ENCODE results near the gene SRGAP3.

The SRGAP3 gene

GRCh38 chr3:8992199-8992598 is 257.2 kb downstream of the SRGAP3 start:
- no peak overlapping the region for H3K4me3 ChIP-seq (replicated peaks; ENCODE audit: low read depth, low read length)
- TF ChIP-seq, protein P1, sequence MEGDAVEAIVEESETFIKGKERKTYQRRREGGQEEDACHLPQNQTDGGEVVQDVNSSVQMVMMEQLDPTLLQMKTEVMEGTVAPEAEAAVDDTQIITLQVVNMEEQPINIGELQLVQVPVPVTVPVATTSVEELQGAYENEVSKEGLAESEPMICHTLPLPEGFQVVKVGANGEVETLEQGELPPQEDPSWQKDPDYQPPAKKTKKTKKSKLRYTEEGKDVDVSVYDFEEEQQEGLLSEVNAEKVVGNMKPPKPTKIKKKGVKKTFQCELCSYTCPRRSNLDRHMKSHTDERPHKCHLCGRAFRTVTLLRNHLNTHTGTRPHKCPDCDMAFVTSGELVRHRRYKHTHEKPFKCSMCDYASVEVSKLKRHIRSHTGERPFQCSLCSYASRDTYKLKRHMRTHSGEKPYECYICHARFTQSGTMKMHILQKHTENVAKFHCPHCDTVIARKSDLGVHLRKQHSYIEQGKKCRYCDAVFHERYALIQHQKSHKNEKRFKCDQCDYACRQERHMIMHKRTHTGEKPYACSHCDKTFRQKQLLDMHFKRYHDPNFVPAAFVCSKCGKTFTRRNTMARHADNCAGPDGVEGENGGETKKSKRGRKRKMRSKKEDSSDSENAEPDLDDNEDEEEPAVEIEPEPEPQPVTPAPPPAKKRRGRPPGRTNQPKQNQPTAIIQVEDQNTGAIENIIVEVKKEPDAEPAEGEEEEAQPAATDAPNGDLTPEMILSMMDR (IDR thresholded peaks at IDR 0.05; ENCODE audit: low read length, missing control alignments) = no peak
- no peak for DNase-seq (ENCODE audit: low read depth)

GRCh38 chr3:8990266-8991215 is 258.9 kb downstream of the SRGAP3 start:
- H3K4me3 ChIP-seq (replicated peaks; ENCODE audit: low read depth, low read length) = no peak overlapping the region
- peak; percentile 9 for DNase-seq (ENCODE audit: low read depth)
- TF ChIP-seq, protein P1 (IDR thresholded peaks at IDR 0.05; ENCODE audit: low read length, missing control alignments) = no peak

DNA sequence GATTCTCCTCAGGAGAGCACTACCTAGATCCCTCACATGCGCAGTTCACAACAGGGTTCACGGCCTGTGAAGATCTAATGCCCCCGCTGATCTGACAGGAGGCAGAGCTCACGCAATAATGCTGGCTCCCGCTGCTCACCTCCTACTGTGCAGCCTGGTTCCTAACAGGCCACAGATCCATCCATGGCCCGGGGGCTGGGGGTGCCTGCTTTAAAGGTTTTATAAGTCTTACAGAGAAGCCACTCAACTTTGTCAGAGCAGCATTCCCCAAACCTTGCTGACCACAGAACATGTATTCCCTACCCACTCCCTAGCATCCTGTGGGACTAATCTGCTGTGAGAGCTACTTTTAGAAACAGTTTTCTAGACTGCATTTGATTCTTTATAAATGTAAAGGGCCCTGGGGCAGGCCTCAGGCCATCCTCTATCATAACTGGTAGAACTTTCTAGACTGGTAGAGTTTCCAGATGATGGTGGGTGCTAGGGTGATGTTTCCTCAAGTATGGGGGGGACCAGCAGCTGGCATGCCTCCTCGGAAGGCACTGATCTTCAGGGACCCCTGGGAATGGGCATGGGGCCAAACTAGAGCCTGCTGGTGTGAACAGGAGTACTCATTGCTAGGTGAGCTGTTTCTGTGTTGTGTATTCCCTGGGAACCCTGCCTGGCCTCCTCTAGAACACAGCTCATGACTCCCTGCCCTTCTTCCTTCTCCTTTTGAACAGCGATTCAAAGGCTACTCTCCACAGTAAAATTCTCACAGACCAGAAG is 260.5 kb downstream of the SRGAP3 start:
- no peak for DNase-seq (ENCODE audit: low read depth)
- TF ChIP-seq, protein P1 (IDR thresholded peaks at IDR 0.05; ENCODE audit: low read length, missing control alignments) = no peak
- H3K4me3 ChIP-seq (replicated peaks; ENCODE audit: low read depth, low read length) = no peak overlapping the region

DNA sequence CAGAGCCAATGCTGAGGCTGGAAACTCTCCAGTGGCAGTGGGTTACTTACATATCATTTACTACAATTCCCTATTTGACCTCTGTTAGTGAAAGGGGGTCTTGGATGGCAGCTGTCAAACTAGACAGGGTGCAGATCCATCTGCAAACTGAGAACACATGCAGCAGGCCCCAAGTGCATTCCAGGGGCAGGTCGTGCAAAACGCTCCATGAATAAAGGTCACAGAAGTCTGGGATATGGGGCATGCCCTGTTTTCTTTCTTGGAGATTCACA is 261.1 kb downstream of the SRGAP3 start:
- no peak overlapping the region for H3K4me3 ChIP-seq (replicated peaks; ENCODE audit: low read depth, low read length)
- TF ChIP-seq, protein P1 (IDR thresholded peaks at IDR 0.05; ENCODE audit: low read length, missing control alignments) = no peak
- no peak for DNase-seq (ENCODE audit: low read depth)

GRCh38 chr3:8987645-8988383 is 261.6 kb downstream of the SRGAP3 start:
- TF ChIP-seq, protein P1 (IDR thresholded peaks at IDR 0.05; ENCODE audit: low read length, missing control alignments) = peak; percentile 82
- no peak overlapping the region for H3K4me3 ChIP-seq (replicated peaks; ENCODE audit: low read depth, low read length)
- DNase-seq (ENCODE audit: low read depth) = peak; percentile 62

GRCh38 chr3:8987226-8987625 is 262.2 kb downstream of the SRGAP3 start:
- TF ChIP-seq, protein P1 (IDR thresholded peaks at IDR 0.05; ENCODE audit: low read length, missing control alignments) = no peak
- no peak overlapping the region for H3K4me3 ChIP-seq (replicated peaks; ENCODE audit: low read depth, low read length)
- DNase-seq (ENCODE audit: low read depth) = no peak
